A673 (cell line): ENCODE data around the gene ELK4.

Experiments used
- EZH2 ChIP-seq: fragments of 200-600 bp; sonication (generic); IDR thresholded peaks from 2 replicates; pipeline ENCODE4 v1.6.1; 2017; ENCODE audit warnings: borderline replicate concordance, low read depth, mild to moderate bottlenecking, mixed read lengths, antibody characterized with exemption, low read length; ENCODE audit not compliant: poor library complexity, severe bottlenecking
- TF ChIP-seq, protein P1 (sequence below): fragments of 300-800, 200-600 bp; sonication (generic); conservative IDR thresholded peaks from 2 replicates; pipeline ENCODE4 v1.5.1; 2017; ENCODE audit warnings: low read depth, mild to moderate bottlenecking, antibody characterized with exemption, low read length, moderate library complexity, mixed read lengths

DNA sequence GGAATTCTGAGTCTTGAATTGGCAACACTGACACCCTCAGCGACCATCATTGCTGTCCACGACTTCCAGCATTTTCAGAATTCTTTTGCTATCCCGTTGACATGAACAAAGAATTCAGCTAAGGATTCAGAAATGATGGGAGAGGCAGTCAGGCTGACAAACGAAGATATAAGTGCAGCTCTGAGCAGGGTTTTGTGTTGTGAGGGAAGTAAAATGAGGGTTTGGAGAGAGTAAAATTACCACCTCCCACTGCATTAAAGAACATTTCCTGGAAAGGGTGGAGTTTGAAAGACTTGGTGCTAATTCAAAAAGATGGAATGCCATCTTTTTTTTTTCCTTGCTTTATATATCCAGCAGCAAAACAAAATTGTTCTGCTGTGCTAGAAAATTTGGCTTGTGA is 4.9 kb upstream of the ELK4 start:
- TF ChIP-seq, protein P1, sequence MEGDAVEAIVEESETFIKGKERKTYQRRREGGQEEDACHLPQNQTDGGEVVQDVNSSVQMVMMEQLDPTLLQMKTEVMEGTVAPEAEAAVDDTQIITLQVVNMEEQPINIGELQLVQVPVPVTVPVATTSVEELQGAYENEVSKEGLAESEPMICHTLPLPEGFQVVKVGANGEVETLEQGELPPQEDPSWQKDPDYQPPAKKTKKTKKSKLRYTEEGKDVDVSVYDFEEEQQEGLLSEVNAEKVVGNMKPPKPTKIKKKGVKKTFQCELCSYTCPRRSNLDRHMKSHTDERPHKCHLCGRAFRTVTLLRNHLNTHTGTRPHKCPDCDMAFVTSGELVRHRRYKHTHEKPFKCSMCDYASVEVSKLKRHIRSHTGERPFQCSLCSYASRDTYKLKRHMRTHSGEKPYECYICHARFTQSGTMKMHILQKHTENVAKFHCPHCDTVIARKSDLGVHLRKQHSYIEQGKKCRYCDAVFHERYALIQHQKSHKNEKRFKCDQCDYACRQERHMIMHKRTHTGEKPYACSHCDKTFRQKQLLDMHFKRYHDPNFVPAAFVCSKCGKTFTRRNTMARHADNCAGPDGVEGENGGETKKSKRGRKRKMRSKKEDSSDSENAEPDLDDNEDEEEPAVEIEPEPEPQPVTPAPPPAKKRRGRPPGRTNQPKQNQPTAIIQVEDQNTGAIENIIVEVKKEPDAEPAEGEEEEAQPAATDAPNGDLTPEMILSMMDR: no peak
- TF ChIP-seq EZH2: no peak
